H1 (cell line): ENCODE results near the gene AATK. TPM values are rescaled to one million over a fixed set of nuclear protein-coding genes. Genes with fewer than 3 reads are reported as not detected.

Source experiments
- CTCF ChIA-PET: fragments of 300-600 bp; sonication (Branson Sonifier 250); formaldehyde crosslinking; loops from one replicate; lab custom pipeline; 2021; ENCODE audit not compliant: partially characterized antibody; lab: Charles Lee
- POLR2A ChIA-PET: fragments of 300-600 bp; sonication (Branson Sonifier 250); formaldehyde crosslinking; loops from one replicate; lab custom pipeline; 2021; ENCODE audit warnings: inconsistent platforms; ENCODE audit not compliant: partially characterized antibody; lab: Charles Lee
- DNase-seq, 2 experiments: peaks; one replicate each; pipeline versions ENCODE4 v3.0.0 to v3.0.0-alpha.2; 2010 to 2022; ENCODE audit warnings: low spot score in 2 of 2, low read depth in 1 of 2, mixed read lengths in 1 of 2
- FAIRE-seq: peaks from 2 replicates; lab custom pipeline; 2011; peaks lifted over from hg19 to GRCh38; lab: Jason Lieb, UNC
- H2AFZ ChIP-seq: 2 replicates; pipeline ENCODE4 v1.8.1; 2012; ENCODE audit warnings: low read length, inconsistent platforms
- H2AK5ac ChIP-seq: 2 replicates; pipeline ENCODE4 v1.6.1; 2013; ENCODE audit warnings: low read depth, low read length
- H2BK120ac ChIP-seq: replicated peaks from 2 replicates; pipeline ENCODE3; 2013; ENCODE audit warnings: low read depth, low read length, inconsistent platforms
- H2BK12ac ChIP-seq: 2 replicates; pipeline ENCODE4 v1.6.1; 2013; ENCODE audit warnings: low read depth, low read length
- H2BK15ac ChIP-seq: 2 replicates; pipeline ENCODE4 v1.6.1; 2013; ENCODE audit warnings: low read length
- H2BK20ac ChIP-seq: 2 replicates; pipeline ENCODE4 v1.6.1; 2013; ENCODE audit warnings: low read length
- H2BK5ac ChIP-seq: 2 replicates; pipeline ENCODE4 v1.6.1; 2013; ENCODE audit warnings: low read depth, low read length
- H3K14ac ChIP-seq: 2 replicates; pipeline ENCODE4 v1.6.1; 2013; ENCODE audit warnings: inconsistent platforms; ENCODE audit not compliant: insufficient read length
- H3K18ac ChIP-seq: 2 replicates; pipeline ENCODE4 v1.6.1; 2013; ENCODE audit warnings: low read length; ENCODE audit errors: extremely low read depth
- H3K23ac ChIP-seq: 2 replicates; pipeline ENCODE4 v1.6.1; 2013; ENCODE audit warnings: inconsistent platforms; ENCODE audit not compliant: insufficient read length
- H3K23me2 ChIP-seq: 2 replicates; pipeline ENCODE4 v1.6.1; 2013; ENCODE audit warnings: low read depth, low read length
- H3K27ac ChIP-seq: 2 replicates; pipeline ENCODE4 v1.6.1; 2011; ENCODE audit warnings: low read depth, low read length, inconsistent platforms
- H3K27me3 ChIP-seq, 4 experiments: replicated peaks in 1 of 4; 1 replicate in 1 of 4; 2 replicates in 3 of 4; pipeline versions ENCODE4 v1.6.1 to v1.8.1; 2011 to 2013; ENCODE audit warnings: low read length in 3 of 4, mild to moderate bottlenecking in 3 of 4, inconsistent platforms in 2 of 4, mixed read lengths in 2 of 4, moderate library complexity in 1 of 4; ENCODE audit not compliant: control insufficient read depth in 3 of 4, insufficient read depth in 3 of 4; ENCODE audit errors: extremely low read depth in 1 of 4
- H3K36me3 ChIP-seq, 4 experiments: 2 replicates each; pipeline versions ENCODE4 v1.6.1 to v1.8.1; 2011 to 2013; ENCODE audit warnings: mild to moderate bottlenecking in 4 of 4, low read length in 3 of 4, moderate library complexity in 2 of 4, control low read depth in 1 of 4, inconsistent platforms in 1 of 4; ENCODE audit not compliant: insufficient read depth in 4 of 4, control insufficient read depth in 2 of 4
- H3K4ac ChIP-seq: replicated peaks from 2 replicates; pipeline ENCODE3; 2013; ENCODE audit warnings: low read length, low read depth, mixed read lengths, inconsistent platforms; ENCODE audit not compliant: insufficient read length
- H3K4me1 ChIP-seq, 4 experiments: replicated peaks in 1 of 4; 1 replicate in 1 of 4; 2 replicates in 3 of 4; pipeline versions ENCODE4 v1.6.1 to v1.8.1; 2011 to 2013; ENCODE audit warnings: low read length in 3 of 4, inconsistent platforms in 2 of 4, mixed read lengths in 1 of 4; ENCODE audit not compliant: insufficient read depth in 4 of 4, control insufficient read depth in 3 of 4
- H3K4me2 ChIP-seq, 2 experiments: 2 replicates each; pipeline versions ENCODE4 v1.6.1 to v1.8.1; 2011 to 2013; ENCODE audit warnings: low read depth in 2 of 2, low read length in 2 of 2, control low read depth in 1 of 2, inconsistent platforms in 1 of 2, mild to moderate bottlenecking in 1 of 2; ENCODE audit not compliant: insufficient read depth in 1 of 2
- H3K4me3 ChIP-seq, 4 experiments: fragments of 200-600, 300-600 bp in 1 of 4; sonication (generic), shearing (Covaris generic), sonication (Bioruptor Twin) in 1 of 4; 2 replicates each; pipeline versions ENCODE4 v1.5.1 to v1.8.1; 2011 to 2016; ENCODE audit warnings: low read length in 4 of 4, low read depth in 3 of 4, control low read depth in 2 of 4, inconsistent platforms in 2 of 4, mild to moderate bottlenecking in 2 of 4, mixed read lengths in 1 of 4, moderate library complexity in 1 of 4; ENCODE audit not compliant: insufficient read depth in 2 of 4; ENCODE audit errors: extremely low read depth in 1 of 4
- H3K56ac ChIP-seq: replicated peaks from 2 replicates; pipeline ENCODE3; 2013; ENCODE audit warnings: low read depth, mild to moderate bottlenecking, mixed read lengths, low read length, inconsistent platforms; ENCODE audit not compliant: insufficient read length
- H3K79me1 ChIP-seq: 2 replicates; pipeline ENCODE4 v1.6.1; 2013; ENCODE audit warnings: low read depth, low read length, control low read depth
- H3K79me2 ChIP-seq, 2 experiments: 2 replicates each; pipeline versions ENCODE4 v1.6.1 to v1.8.1; 2012 to 2013; ENCODE audit warnings: low read length in 2 of 2, mild to moderate bottlenecking in 2 of 2, inconsistent platforms in 1 of 2; ENCODE audit not compliant: insufficient read depth in 2 of 2, control insufficient read depth in 1 of 2
- H3K9ac ChIP-seq, 4 experiments: replicated peaks in 1 of 4; 1 replicate in 1 of 4; 2 replicates in 3 of 4; pipeline versions ENCODE4 v1.6.1 to v1.8.1; 2011 to 2013; ENCODE audit warnings: low read depth in 3 of 4, low read length in 3 of 4, control low read depth in 2 of 4, mild to moderate bottlenecking in 2 of 4, moderate library complexity in 2 of 4, inconsistent platforms in 1 of 4; ENCODE audit errors: extremely low read depth in 1 of 4
- H3K9me3 ChIP-seq, 2 experiments: 2 replicates each; pipeline versions ENCODE4 v1.6.1 to v1.8.1; 2012 to 2013; ENCODE audit warnings: mild to moderate bottlenecking in 2 of 2, moderate library complexity in 2 of 2, control low read depth in 1 of 2, inconsistent platforms in 1 of 2, low read depth in 1 of 2, low read length in 1 of 2, mixed read lengths in 1 of 2; ENCODE audit not compliant: insufficient read depth in 2 of 2
- H4K20me1 ChIP-seq, 2 experiments: replicated peaks in 1 of 2; 2 replicates each; pipeline versions ENCODE3 to v1.8.1; 2011 to 2013; ENCODE audit warnings: inconsistent platforms in 2 of 2, low read length in 2 of 2, mild to moderate bottlenecking in 1 of 2; ENCODE audit not compliant: insufficient read depth in 2 of 2, control insufficient read depth in 1 of 2
- H4K5ac ChIP-seq: 2 replicates; pipeline ENCODE4 v1.6.1; 2013; ENCODE audit warnings: low read length, low read depth, mixed read lengths, inconsistent platforms; ENCODE audit not compliant: insufficient read length
- H4K8ac ChIP-seq: 2 replicates; pipeline ENCODE4 v1.8.0; 2013; ENCODE audit warnings: mild to moderate bottlenecking, moderate library complexity, low read length, inconsistent platforms; ENCODE audit not compliant: insufficient read depth; ENCODE audit errors: extremely low read depth
- H4K91ac ChIP-seq: replicated peaks from 2 replicates; pipeline ENCODE3; 2013; ENCODE audit warnings: low read length, mixed read lengths, inconsistent platforms; ENCODE audit not compliant: insufficient read length
- CHD1 ChIP-seq: IDR thresholded peaks from 2 replicates; pipeline ENCODE4 v1.6.1; 2012; ENCODE audit warnings: low read depth, low read length, improper control_type of control experiment
- FOSL1 ChIP-seq: IDR thresholded peaks from 2 replicates; pipeline ENCODE4 v1.6.1; 2011; ENCODE audit warnings: mild to moderate bottlenecking, low read depth, low read length, moderate library complexity; ENCODE audit not compliant: insufficient read depth
- JUN ChIP-seq: IDR thresholded peaks from 2 replicates; pipeline ENCODE4 v1.6.1; 2011; ENCODE audit warnings: low read depth, mild to moderate bottlenecking, improper control_type of control experiment, low read length
- WGBS, 2 experiments: shearing (Covaris generic) in 1 of 2; methylation state at CpG; one replicate each; pipeline versions ENCODE4 v1.1.6 to v1.1.7; 2013 to 2015; ENCODE audit warnings: low lambda C conversion rate in 2 of 2, mixed read lengths in 2 of 2, inconsistent platforms in 1 of 2, low coverage in 1 of 2, missing lambda C conversion rate in 1 of 2; ENCODE audit not compliant: insufficient replicate concordance in 2 of 2, insufficient coverage in 1 of 2, insufficient read length in 1 of 2; ENCODE audit errors: extremely low coverage in 1 of 2, missing lambda C conversion rate in 1 of 2; 5-methylcytosine and 5-hydroxymethylcytosine counted together
- polyA plus RNA-seq, 7 experiments: library from polyadenylated mRNA; depleted of rRNA in 3 of 7; stranded (reverse) in 5 of 7; unstranded in 2 of 7; fragments of >200 nt in 5 of 7; fragments of 200-250 nt in 2 of 7; gene quantifications; 1 replicate in 5 of 7; 2 replicates in 1 of 7; 4 replicates in 1 of 7; pipeline versions ENCODE4 v1.2.1 to v1.2.3, GENCODE V29; 2011 to 2013; ENCODE audit warnings: missing spikeins in 2 of 7, mixed read lengths in 2 of 7
- total RNA-seq: library from RNA; stranded (reverse); fragmentation: NEBNext Ultra II Directional; extraction: Animal tissue kit (Norgen Biotek cat#: 25700); gene quantifications from 2 replicates; pipeline ENCODE4 v1.2.1, GENCODE V29; 2021

AATK gene
- total and polyA plus RNA-seq, 2 of the 8 experiments (the other 6 are each of a cell fraction or from before 2014, with no cell fraction given), result 1.7 to 3.5 TPM

DNA sequence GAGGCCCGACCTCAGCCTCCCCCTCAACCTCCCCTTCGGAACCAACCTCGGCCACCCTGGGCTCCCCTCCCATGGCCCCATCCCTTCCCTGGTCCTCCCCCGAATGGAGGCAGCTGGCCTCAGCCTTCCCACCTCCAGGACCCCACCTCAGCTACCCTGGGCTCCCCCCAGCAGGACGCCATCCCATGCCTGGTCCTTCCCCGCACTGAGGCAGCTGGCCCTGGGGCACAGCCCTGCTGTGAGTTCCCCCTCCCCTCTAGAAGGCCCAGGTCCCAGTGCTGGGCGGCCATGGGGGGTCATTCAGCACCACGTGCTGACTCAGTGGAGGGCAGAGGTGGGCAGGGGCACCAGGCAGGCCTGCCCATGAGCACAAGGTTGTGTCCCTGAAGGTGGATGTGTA is 29.7 kb downstream of the AATK start:
- peaks cover 2 to 9% of the 10 kb centered on the region in 2 experiments for H4K20me1 ChIP-seq
- FAIRE-seq, result no peak
- H2BK15ac ChIP-seq, result no peak overlapping the region
- no peak overlapping the region for H3K14ac ChIP-seq
- H3K27me3 ChIP-seq, result no peaks in the 10 kb centered on the region
- H3K4me2 ChIP-seq, result no peak overlapping the region
- H3K36me3 ChIP-seq, result no peaks in the 10 kb centered on the region
- 84% methylated on average over 5 of the region's 8 CpGs; no CpG with 5 or more reads in 1 of the 2 experiments for WGBS, 2 experiments
- no peak overlapping the region for H3K4ac ChIP-seq
- no peak for DNase-seq
- H2BK120ac ChIP-seq, result no peak overlapping the region
- no peak overlapping the region for H4K91ac ChIP-seq
- no peak overlapping the region for H3K18ac ChIP-seq
- no peak overlapping the region for H2BK20ac ChIP-seq
- no peak overlapping the region for H2BK12ac ChIP-seq
- no peak overlapping the region for H3K4me3 ChIP-seq
- H3K23ac ChIP-seq, result no peak overlapping the region
- TF ChIP-seq CHD1, result no peak
- TF ChIP-seq JUN, result no peak
- TF ChIP-seq FOSL1, result no peak
- H3K56ac ChIP-seq, result no peak overlapping the region
- no peak overlapping the region for H2AFZ ChIP-seq
- ChIA-PET POLR2A (interaction anchor here (0.5 kb wide), 1 partner anchor 144 kb away, joined by 3 read pairs; no protein-coding TSS in a partner anchor), CTCF (interaction anchor here (1.6 kb wide), 1 partner anchor 16 kb away, joined by 6 read pairs; no protein-coding TSS in a partner anchor)
- H3K4me1 ChIP-seq, result peaks cover 0 to 8% (median 4%) of the 10 kb centered on the region in 4 experiments; a peak in 3 of 7 replicates
- no peak overlapping the region for H2BK5ac ChIP-seq
- H3K79me2 ChIP-seq, result no peaks in the 10 kb centered on the region
- H2AK5ac ChIP-seq, result no peak overlapping the region
- H3K9me3 ChIP-seq, result peaks cover 8 to 12% of the 10 kb centered on the region in 2 experiments; a peak in 2 of 4 replicates
- no peak overlapping the region for H4K5ac ChIP-seq
- no peaks in the 10 kb centered on the region; the same call in 1 of the 2 replicates for H3K79me1 ChIP-seq
- no peak overlapping the region for H3K27ac ChIP-seq
- H4K8ac ChIP-seq, result 0 out of 2 replicates have a peak overlapping the region, but pooled peaks have one; percentile 25
- peaks cover 3% of the 10 kb centered on the region; the same call in 1 of the 2 replicates for H3K23me2 ChIP-seq
- no peak overlapping the region for H3K9ac ChIP-seq
